ENCODE measurements around the gene SART3.
"Not testable (repeated sequence)": the region's sequence is repeated elsewhere in the genome, so short reads cannot be mapped to it uniquely, and the experiment has no call there.

Gene SART3

GRCh38 chr12:108561852-108562347, 927 bp upstream of the SART3 start:
- no peak for FAIRE-seq

- FAIRE-seq = no peak
Measured at GRCh38 chr12:108560321-108560721, 652 bp downstream of the SART3 start.

DNA sequence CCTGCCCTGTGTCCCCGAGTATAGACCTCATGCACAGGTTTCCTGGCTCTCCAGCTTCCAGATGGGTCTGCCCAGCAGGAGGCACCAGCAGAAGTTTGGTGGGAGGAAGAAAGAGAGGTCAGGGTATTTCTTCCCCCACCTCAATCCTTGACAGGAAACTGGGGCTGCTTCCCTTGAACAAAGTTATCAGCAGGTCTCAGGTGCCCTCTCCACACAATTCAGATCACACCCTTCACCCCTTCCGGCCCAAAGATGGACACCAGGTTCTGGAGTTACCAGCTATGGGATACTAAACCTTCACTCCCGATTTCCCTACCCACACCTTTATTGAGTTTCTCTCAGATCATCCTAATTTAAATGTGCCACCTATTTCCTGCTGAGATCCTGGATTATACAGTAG, 1.2 kb downstream of the SART3 start:
- no peak for FAIRE-seq

- FAIRE-seq = no peak
Measured at GRCh38 chr12:108559007-108559655, 1.8 kb downstream of the SART3 start.

- FAIRE-seq = not testable (repeated sequence)
Measured at GRCh38 chr12:108555383-108555782, 5.6 kb downstream of the SART3 start.

DNA sequence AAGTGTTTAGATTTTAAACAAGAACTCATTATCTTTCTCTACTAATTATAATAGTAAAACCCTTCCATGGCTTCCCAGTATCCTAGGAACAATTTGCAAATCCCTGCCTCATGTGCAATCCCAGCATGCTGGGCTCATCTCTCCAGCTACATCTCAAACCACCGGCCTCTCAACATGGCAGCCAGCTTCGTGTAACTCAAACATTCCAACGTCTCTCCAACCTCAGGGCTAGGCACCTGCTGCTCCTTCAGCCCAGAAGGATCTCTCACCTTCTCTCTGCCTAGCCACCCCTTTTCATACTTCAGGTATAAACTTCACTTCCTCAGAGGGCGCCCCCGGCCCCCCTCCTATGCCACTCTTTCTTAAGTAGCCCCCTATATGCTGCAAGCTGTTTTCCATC, 7.2 kb downstream of the SART3 start:
- no peak for FAIRE-seq

- FAIRE-seq = no peak
Measured at GRCh38 chr12:108551535-108551934, 9.4 kb downstream of the SART3 start.

DNA sequence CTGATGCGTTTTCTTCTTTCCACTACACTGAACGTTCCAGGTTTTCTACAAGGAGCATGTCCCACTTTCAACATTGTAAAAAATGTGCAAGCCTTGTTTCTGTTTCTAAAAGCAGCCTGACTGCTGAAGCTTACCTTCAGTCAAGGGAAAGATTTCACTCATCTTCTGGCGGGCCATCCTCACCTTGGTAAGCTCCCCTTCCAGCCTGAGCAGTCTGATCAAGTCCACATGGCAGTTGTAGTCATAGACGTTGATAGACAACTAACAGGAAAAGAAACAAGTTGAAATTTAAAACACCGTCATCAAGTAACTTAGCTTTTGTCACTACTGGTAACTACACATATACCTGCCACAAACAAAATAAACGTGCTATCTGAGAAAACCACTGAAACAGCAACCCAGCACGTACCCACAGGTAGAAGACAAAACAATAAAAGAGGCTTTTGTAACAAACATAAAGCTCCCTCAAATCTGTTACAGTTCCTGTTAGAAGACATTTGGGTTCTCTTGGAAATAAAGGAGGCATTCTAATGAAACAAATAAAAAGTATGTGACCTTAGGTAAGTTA, 11.9 kb downstream of the SART3 start:
- no peak for FAIRE-seq

DNA sequence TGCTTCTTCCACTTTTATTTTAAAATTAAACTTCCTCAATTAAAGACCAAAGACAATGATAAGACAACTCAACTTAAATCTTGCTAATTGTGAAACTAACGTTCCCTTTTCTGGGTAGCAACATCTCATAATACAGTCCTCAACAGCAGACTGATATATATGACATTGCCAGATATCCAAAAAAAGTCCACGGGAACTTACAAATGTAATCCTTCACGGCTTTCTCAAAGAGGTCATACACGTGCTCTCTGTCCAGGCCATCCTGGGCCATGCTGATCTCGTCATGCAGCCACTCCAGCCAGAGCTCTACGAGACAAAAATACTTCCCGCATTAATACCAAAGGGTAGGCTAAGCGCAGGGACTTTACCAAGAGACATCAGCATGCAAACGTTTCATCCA, 13.3 kb downstream of the SART3 start:
- no peak for FAIRE-seq

- no peak for FAIRE-seq
Measured at GRCh38 chr12:108543652-108544051, 17.3 kb downstream of the SART3 start.

DNA sequence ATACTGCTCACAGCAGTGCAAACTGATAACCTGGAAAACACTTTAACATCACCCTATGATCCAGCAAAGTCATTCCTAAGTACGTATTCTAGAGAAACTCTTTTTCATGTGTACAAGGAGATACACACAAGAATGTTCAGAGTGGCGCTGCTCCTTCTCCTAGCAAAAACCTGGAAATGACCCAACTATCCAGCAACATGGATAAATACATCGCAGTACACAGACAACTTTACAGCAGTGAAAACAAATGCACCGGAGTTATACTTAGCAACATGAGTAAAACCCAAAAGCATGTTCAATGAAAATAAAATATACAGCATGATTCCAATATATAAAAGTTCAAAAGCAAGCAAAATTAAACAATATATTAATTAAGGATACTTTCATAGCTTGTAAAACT, 18.7 kb downstream of the SART3 start:
- no peak for FAIRE-seq

DNA sequence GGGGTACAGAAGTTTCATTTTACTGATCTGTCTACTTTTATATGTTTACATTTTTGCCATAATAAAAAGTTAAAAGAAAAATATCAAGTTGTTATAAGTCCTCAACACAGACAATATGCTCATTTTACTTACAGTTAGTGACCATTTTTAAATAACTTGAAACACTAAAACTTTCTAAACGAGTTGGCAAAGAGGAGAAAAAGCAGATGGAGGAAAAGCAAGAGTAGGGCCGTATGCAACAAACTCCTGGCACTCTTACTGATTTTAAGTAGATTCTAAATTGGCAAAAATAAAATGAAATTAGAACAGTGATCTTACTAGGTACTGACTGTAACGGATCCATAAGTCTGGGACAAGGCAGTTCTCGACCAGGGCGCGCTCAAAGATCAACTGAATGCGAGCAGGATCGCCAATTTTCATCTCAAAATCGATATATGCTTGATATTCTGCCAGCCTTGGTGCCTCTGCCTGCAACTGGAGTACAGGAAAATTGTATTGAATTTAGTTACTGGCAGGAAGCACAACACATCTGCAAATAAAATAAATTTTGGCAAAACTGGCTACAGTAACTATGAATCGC, 22.3 kb downstream of the SART3 start:
- no peak for FAIRE-seq

DNA sequence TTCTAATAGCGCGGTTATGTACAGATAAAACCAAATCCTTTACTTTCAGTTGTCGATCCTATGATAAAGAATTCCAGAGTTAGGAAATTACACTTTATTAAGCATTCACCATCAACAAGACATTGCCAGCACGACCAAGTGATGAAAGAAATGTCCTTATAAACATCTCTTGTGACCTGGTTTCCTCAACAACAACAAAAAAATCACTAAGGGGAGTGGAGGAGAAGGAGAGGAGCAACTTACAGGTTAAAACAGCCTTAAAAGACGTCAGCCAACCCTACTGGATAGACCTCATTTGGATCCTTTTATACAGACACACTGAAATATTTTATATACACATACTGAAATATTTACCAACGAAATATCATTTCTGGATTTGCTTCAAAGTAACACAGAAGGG, 22.8 kb downstream of the SART3 start:
- no peak for FAIRE-seq

DNA sequence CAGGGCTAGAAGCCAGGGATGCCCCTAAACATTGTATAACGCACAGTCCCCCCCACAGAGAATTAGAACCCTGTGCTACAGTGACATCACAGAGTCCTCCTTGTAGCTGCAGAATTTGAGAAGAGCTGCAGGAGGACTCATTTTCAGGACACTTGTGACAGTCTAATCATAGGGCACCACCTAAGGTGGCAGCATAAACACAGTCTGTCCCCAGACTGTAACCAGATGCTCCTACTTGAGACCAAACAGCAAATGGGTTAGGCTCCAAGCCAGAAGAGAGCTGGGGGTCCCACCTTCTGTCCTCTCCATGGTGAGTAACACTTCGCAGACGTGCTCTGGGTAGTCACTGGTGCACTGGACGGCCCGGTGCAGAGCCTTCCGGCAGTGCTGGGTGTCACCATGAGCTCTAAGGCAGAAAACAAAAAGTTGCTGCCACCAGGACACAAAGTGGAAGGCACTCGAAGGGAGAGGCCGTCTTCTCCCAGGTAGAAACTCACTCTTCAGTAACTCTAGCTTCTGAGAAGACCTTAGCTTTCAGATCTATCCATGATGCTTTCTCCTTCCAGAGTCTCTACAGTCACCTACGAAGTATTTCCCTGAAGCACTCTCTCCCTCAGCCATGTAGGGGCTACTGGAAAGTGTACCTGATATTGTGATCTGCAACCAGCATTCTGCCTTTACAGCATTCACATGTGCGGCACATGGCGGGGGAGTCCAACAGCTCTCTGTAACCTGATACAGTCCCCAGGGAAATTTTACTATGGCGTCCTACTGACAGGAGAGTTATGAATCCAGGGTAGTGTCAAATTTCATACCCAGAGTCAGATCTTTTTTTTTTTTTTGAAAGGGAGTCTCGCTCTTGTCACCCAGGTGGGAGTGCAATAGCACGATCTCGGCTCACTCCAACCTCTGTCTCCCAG, 28.8 kb downstream of the SART3 start:
- FAIRE-seq = no peak

DNA sequence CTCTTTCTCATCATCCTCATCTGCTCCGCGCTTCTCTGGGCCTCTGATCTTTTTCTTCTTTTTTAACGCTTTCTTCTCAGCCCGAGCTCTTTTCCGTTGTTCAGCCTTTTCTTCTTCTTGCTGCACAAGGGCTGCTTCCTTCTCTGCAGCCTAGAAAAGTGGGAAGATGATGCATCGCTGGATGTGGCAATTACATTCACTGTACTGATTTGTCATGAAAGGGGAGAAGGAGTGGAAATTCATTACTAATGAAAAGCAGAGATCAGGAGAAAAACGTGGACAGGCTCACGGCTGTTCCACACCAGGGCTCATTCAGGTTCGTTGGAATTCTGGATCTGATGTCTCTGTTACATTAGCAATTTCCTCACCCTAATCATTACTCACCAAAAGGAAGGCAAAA, 30.8 kb downstream of the SART3 start:
- no peak for FAIRE-seq

DNA sequence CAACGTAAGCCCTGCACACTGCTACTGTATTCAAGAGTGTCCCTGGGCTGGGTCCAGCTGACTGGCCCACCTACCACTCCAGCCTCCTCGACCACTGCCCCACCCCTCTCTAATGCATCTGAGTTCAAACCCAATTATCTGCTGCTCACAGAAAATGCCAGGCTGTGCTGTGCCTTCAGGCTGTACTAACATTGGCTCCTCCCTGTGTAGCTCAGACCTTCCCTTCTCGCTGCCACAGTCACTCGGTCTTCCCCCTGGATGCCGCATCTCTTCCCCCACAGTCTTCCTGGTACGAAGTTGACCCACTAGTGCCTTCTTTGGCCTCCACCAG, 33.8 kb downstream of the SART3 start:
- FAIRE-seq = no peak

DNA sequence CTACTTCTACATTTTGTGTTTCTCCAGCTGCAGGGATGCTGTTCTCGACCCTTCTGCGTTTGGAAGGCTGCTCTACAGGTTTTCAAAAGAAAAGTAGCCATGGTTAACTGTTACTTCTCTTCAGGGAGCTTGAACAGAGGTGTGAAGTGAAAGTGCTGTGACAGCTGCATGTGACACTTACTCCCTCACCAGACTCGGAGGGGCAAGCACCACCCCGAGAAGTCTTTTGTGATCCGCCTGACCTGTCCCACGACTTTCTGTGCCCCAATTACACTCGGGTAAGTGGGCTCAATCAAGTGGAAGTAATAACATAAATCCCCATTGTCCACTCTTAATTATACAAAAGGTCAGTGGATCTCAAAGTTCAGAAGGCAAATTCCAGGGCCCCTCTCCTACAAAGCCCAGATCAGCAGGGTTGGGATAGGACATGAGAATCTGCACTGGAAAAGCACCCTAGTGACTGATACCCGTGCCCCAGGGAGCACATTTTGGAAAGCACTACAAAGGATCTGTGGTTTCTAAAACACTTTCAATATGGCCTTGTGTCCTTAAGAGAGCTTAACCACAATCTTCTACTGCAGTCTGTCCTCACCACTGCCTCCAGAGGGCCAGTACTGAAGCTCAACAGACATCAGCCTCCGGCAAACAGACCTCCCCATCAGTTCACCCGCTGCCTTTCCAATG, 34.3 kb downstream of the SART3 start:
- FAIRE-seq = no peak

DNA sequence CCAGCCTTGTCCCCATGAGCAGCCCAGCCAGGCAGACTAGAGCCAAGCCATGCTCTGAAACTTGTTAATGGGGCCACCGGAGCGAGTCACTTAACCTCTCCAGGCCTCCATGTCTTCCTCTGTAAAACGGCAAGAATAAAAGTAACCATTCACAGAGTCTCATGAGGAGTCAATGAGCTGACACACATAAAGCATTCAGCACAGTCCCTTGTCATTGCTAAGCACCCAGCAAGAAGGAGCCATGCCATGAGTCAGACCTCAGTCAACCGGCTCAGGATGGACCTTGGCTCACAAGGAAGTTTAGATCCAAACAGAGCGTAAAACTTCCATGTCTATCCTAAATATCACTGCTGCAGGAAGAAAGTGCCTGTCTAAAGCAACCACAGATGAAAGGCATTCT, 35.3 kb downstream of the SART3 start:
- no peak for FAIRE-seq

- no peak for FAIRE-seq
Measured at GRCh38 chr12:108523365-108523764, 37.6 kb downstream of the SART3 start.

GRCh38 chr12:108519558-108519957, 41.4 kb downstream of the SART3 start:
- FAIRE-seq = no peak

DNA sequence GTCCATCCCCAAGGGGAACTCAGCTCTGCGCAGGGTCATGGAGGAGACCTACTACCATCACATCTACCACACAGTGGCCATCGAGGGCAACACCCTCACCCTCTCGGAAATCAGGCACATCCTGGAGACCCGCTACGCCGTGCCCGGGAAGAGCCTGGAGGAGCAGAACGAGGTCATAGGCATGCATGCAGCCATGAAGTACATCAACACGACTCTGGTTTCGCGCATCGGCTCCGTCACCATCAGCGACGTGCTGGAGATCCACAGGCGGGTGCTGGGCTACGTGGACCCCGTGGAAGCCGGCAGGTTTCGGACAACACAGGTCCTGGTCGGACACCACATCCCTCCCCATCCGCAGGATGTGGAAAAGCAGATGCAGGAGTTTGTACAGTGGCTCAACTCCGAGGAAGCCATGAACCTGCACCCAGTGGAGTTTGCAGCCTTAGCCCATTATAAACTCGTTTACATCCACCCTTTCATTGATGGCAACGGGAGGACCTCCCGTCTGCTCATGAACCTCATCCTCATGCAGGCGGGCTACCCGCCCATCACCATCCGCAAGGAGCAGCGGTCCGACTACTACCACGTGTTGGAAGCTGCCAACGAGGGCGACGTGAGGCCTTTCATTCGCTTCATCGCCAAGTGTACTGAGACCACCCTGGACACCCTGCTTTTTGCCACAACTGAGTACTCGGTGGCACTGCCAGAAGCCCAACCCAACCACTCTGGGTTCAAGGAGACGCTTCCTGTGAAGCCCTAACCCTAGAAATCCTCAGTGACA, 42.1 kb downstream of the SART3 start:
- FAIRE-seq = no peak

DNA sequence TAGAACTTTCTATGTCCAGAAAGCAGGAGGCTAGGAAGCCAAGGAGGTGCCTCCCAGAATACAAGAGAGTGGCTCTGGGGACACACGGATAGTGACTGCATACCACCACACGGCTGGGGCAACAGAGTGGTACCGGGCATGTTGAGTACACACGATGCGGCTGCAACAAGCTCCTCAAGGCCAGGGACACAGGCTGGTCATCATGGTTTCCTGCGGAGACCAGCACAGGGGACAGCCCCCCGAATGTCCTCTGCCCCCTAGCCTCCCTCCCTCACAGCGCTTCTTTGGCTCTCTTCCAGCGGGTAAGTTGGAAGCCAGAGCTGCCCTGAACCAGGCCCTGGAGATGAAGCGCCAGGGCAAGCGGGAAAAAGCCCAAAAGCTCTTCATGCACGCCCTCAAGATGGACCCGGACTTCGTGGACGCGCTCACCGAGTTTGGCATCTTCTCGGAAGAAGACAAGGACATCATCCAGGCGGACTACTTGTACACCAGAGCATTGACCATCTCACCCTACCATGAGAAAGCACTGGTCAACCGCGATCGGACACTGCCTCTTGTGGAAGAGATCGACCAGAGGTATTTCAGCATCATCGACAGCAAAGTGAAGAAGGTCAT, 42.8 kb downstream of the SART3 start:
- no peak for FAIRE-seq
